Naive thymus-derived CD8-positive, alpha-beta T cell (primary cell): Measurements from ENCODE around the gene TNS1. TPM values are rescaled to one million over a fixed set of nuclear protein-coding genes. Genes with fewer than 3 reads are reported as not detected.

Experiments
- ATAC-seq, 2 donors: fragments of 150-1000 bp; cut with Tn5 transposase in 1 of 2; sonication (Bioruptor Pico), chemical (Tn5 transposase) in 1 of 2; 1 replicate in 1 of 2; 2 replicates in 1 of 2; pipeline ENCODE4 v1.10.0; 2021; ENCODE audit warnings: mild to moderate bottlenecking in 2 of 2, moderate library complexity in 2 of 2
- POLR2A ChIA-PET: fragments of 350-600 bp; sonication (Branson Sonifier 250); formaldehyde crosslinking; loops from one replicate; lab custom pipeline; 2021; ENCODE audit warnings: antibody characterized with exemption; lab: Charles Lee
- DNase-seq, 10 donors: peaks; one replicate each; pipeline versions ENCODE4 v3.0.0 to v3.0.0-alpha.2; 2020 to 2022
- H3K27ac Mint-ChIP-seq, 10 donors: one replicate each; pipeline ENCODE4 v1.8.0; 2020 to 2022; ENCODE audit warnings: mild to moderate bottlenecking in 10 of 10, mixed read lengths in 10 of 10, moderate library complexity in 4 of 10, inconsistent platforms in 1 of 10
- H3K27me3 Mint-ChIP-seq, 5 donors: one replicate each; pipeline ENCODE4 v1.8.0; 2021 to 2022; ENCODE audit warnings: mixed read lengths in 5 of 5
- H3K36me3 Mint-ChIP-seq, 3 donors: one replicate each; pipeline ENCODE4 v1.8.0; 2020 to 2022; ENCODE audit warnings: mixed read lengths in 3 of 3, mild to moderate bottlenecking in 2 of 3, inconsistent platforms in 1 of 3
- H3K4me1 Mint-ChIP-seq, 4 donors: one replicate each; pipeline ENCODE4 v1.8.0; 2021 to 2022; ENCODE audit warnings: mixed read lengths in 4 of 4
- H3K4me3 Mint-ChIP-seq, 10 donors: one replicate each; pipeline ENCODE4 v1.8.0; 2020 to 2022; ENCODE audit warnings: mild to moderate bottlenecking in 10 of 10, mixed read lengths in 10 of 10, moderate library complexity in 6 of 10, inconsistent platforms in 1 of 10
- H3K9me3 Mint-ChIP-seq, 9 donors: one replicate each; pipeline ENCODE4 v1.8.0; 2020 to 2022; ENCODE audit warnings: mixed read lengths in 9 of 9, mild to moderate bottlenecking in 3 of 9, inconsistent platforms in 1 of 9, moderate library complexity in 1 of 9
- polyA plus RNA-seq, 3 donors: library from polyadenylated mRNA; unstranded; fragments of 300-500 nt; fragmentation: Illumina TruSeq; gene quantifications; one replicate each; pipeline ENCODE4 v1.2.3, GENCODE V29; 2021
- total RNA-seq, 8 experiments: library from RNA in 2 of 8; stranded (reverse) in 2 of 8; gene quantifications; one replicate each; pipeline ENCODE4 v1.2.3 and lab custom pipeline; 2021 to 2026

Gene TNS1
- total and polyA plus RNA-seq, 5 experiments from 2014 or later: 0.21 to 0.47 TPM; not detected in 3

DNA sequence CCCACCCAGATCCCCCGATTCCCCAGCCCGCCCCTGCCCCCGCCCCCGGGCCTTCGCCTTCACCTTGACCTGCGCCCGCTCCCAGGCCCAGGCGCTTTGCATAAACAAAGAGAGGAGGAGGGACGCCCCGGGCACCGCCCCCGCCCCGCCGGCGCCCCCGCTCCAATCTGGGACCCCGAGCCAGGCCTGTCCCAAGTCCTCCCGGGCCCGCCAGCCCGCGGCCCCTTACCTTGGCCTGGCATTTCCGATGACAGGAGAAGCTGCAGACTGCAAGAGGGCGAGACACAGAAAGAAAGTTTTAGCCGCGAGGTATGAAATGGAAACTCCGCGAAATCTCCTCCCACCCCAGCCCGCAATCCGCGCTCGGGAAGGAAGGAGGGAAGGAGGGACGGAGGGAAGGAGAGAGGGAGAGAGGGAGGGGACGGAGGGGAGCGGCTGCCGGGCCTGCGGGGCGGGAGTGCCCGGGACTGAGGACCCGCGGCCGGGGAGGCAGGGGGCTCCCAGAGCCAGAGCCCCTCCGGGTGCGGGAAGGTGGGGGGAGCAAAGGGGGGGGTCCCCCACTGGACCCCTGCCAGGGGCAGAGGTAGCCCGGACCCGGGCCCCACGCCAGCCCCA is 24.2 kb downstream of the TNS1 start:
- no peaks in the 10 kb centered on the region for H3K36me3 Mint-ChIP-seq
- peaks cover 0 to 6% (median 5%) of the 10 kb centered on the region in 5 donors for H3K27me3 Mint-ChIP-seq
- DNase-seq (no peak), ATAC-seq (no peak)
- peaks cover 0 to 4% (median 0%) of the 10 kb centered on the region in 9 donors for H3K9me3 Mint-ChIP-seq
- POLR2A ChIA-PET: no interaction called here
- H3K27ac Mint-ChIP-seq: no peak overlapping the region
- H3K4me1 Mint-ChIP-seq: peaks cover 0 to 2% (median 0%) of the 10 kb centered on the region in 4 donors
- H3K4me3 Mint-ChIP-seq: no peak overlapping the region

- H3K27ac Mint-ChIP-seq: no peak overlapping the region
- peaks cover 0 to 8% (median 6%) of the 10 kb centered on the region in 5 donors for H3K27me3 Mint-ChIP-seq
- peaks cover 0 to 2% (median 0%) of the 10 kb centered on the region in 4 donors for H3K4me1 Mint-ChIP-seq
- no peak overlapping the region for H3K4me3 Mint-ChIP-seq
- H3K9me3 Mint-ChIP-seq: peaks cover 0 to 4% (median 0%) of the 10 kb centered on the region in 9 donors
- H3K36me3 Mint-ChIP-seq: no peaks in the 10 kb centered on the region
- ATAC-seq: no peak
- no peak for DNase-seq
- POLR2A ChIA-PET: no interaction called here
Measured at GRCh38 chr2:217977840-217978535, 24.8 kb downstream of the TNS1 start.

DNA sequence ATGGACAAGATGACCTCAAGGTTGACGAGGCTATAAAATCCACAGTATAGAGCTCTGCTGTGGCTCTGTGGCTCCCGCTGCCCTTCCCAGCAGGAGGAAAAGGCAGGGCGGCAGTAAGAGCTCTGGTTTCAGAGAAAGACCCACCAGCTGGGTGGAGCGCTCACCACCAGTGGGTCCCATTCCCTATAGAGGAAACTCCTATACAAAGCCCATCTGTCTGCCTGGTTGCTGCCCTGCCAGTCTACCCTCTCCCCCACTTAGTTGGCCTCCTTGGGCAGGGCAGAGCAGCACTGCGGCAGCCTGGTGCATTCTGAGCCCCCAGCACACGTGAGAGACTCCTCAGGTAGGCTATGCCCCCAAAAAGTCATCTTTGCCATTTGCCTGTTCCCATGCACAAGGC is 26.5 kb downstream of the TNS1 start:
- no peaks in the 10 kb centered on the region for H3K9me3 Mint-ChIP-seq
- no peak overlapping the region for H3K4me3 Mint-ChIP-seq
- no peak overlapping the region for H3K27ac Mint-ChIP-seq
- ATAC-seq: no peak
- H3K4me1 Mint-ChIP-seq: peaks cover 0 to 2% (median 0%) of the 10 kb centered on the region in 4 donors
- no peaks in the 10 kb centered on the region for H3K36me3 Mint-ChIP-seq
- peaks cover 0 to 8% (median 6%) of the 10 kb centered on the region in 5 donors for H3K27me3 Mint-ChIP-seq
- POLR2A ChIA-PET: no interaction called here
- DNase-seq: no peak

GRCh38 chr2:217975626-217976025 is 27.2 kb downstream of the TNS1 start:
- H3K36me3 Mint-ChIP-seq: no peaks in the 10 kb centered on the region
- H3K27me3 Mint-ChIP-seq: peaks cover 0 to 8% (median 6%) of the 10 kb centered on the region in 5 donors
- no peak overlapping the region for H3K27ac Mint-ChIP-seq
- POLR2A ChIA-PET: no interaction called here
- ATAC-seq (no peak), DNase-seq (no peak)
- peaks cover 0 to 2% (median 0%) of the 10 kb centered on the region in 4 donors for H3K4me1 Mint-ChIP-seq
- H3K4me3 Mint-ChIP-seq: no peak overlapping the region
- no peaks in the 10 kb centered on the region for H3K9me3 Mint-ChIP-seq

- Mint-ChIP-seq H3K9me3 (peaks cover 0 to 10% (median 0%) of the 10 kb centered on the region in 9 donors), H3K27ac (no peak overlapping the region), H3K4me3 (no peak overlapping the region), H3K4me1 (peaks cover 0 to 2% (median 0%) of the 10 kb centered on the region in 4 donors), H3K27me3 (peaks cover 4 to 16% (median 6%) of the 10 kb centered on the region in 5 donors), H3K36me3 (no peaks in the 10 kb centered on the region)
- no peak for ATAC-seq
- POLR2A ChIA-PET: no interaction called here
- DNase-seq: no peak
Measured at GRCh38 chr2:217974389-217975005, 28.3 kb downstream of the TNS1 start.

DNA sequence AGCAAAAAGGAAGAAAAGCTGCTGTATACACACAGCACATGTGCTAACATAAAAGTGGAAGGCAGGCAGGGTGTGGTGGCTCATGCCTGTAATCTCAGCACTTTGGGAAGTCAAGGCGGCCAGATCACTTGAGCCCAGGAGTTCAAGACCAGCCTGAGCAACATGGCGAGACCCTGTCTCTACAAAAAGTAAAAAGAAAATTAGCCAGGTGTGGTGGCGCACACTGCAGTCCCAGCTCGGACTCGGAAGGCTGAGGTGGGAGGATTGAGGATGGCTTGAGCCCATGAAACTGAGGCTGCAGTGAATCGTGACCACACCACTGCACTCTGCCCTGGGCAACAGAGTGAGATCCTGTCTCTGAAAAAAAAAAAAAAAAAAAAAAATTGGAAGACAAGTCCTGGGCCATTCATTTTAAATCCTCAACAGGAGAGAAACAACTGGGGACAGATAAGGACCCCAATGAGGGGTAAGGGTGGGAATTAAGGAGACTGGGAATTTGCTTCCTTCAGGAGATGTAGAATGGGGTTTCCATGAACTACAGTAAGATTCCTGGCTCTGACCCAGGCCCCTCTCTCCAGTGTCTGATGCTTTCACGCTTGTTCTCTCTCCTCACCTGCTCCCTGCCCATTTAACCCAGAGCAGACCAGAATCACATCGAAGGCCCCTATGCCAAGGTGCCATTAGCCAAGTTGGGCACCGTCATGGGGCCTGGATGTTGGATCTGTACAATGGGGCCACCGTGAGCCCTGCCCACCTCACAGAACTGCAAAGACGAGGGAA is 29.6 kb downstream of the TNS1 start:
- H3K9me3 Mint-ChIP-seq: peaks cover 0 to 11% (median 0%) of the 10 kb centered on the region in 9 donors
- no peak overlapping the region for H3K4me3 Mint-ChIP-seq
- no peaks in the 10 kb centered on the region for H3K4me1 Mint-ChIP-seq
- POLR2A ChIA-PET: no interaction called here
- H3K36me3 Mint-ChIP-seq: no peaks in the 10 kb centered on the region
- DNase-seq (no peak), ATAC-seq (no peak)
- H3K27me3 Mint-ChIP-seq: peaks cover 0 to 11% (median 4%) of the 10 kb centered on the region in 5 donors
- H3K27ac Mint-ChIP-seq: no peak overlapping the region

- Mint-ChIP-seq H3K4me1 (no peaks in the 10 kb centered on the region), H3K9me3 (peaks cover 0 to 11% (median 0%) of the 10 kb centered on the region in 9 donors), H3K27ac (no peak overlapping the region), H3K36me3 (no peaks in the 10 kb centered on the region), H3K4me3 (no peak overlapping the region), H3K27me3 (peaks cover 0 to 11% (median 4%) of the 10 kb centered on the region in 5 donors)
- no peak for DNase-seq
- no peak for ATAC-seq
- POLR2A ChIA-PET: no interaction called here
Measured at GRCh38 chr2:217972490-217972889, 30.3 kb downstream of the TNS1 start.

- POLR2A ChIA-PET: no interaction called here
- Mint-ChIP-seq H3K27me3 (peaks cover 0 to 11% (median 4%) of the 10 kb centered on the region in 5 donors), H3K27ac (no peak overlapping the region), H3K9me3 (peaks cover 0 to 11% (median 0%) of the 10 kb centered on the region in 9 donors), H3K36me3 (no peaks in the 10 kb centered on the region), H3K4me3 (no peak overlapping the region), H3K4me1 (no peaks in the 10 kb centered on the region)
- DNase-seq: no peak
- ATAC-seq: no peak
Measured at GRCh38 chr2:217972037-217972436, 30.8 kb downstream of the TNS1 start.

DNA sequence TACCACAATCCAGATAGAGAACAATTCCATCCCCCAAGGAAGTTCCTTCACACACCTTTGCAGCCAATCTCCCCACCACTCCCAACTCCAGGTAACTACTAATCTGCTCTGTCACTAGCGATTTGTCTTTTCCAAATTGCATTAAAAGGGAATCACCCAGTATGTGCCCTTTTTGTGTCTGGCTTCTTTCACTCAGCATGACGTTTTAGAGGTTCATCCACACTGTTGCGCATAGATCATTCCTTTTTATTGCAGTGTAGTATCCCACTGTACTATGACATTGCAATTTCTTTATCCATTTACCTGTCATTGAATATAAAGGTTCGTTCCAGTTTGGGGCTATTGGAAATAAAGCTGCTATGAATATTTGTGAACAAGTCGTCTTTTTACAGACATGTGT is 31.6 kb downstream of the TNS1 start:
- peaks cover 0 to 11% (median 0%) of the 10 kb centered on the region in 9 donors for H3K9me3 Mint-ChIP-seq
- H3K4me3 Mint-ChIP-seq: no peak overlapping the region
- no peak for DNase-seq
- H3K4me1 Mint-ChIP-seq: no peaks in the 10 kb centered on the region
- H3K27me3 Mint-ChIP-seq: peaks cover 0 to 13% (median 4%) of the 10 kb centered on the region in 5 donors
- POLR2A ChIA-PET: interaction anchor here (0.7 kb wide), 1 partner anchor 1277 kb away, joined by 3 read pairs; no protein-coding TSS in a partner anchor
- H3K36me3 Mint-ChIP-seq: no peaks in the 10 kb centered on the region
- ATAC-seq: no peak
- no peak overlapping the region for H3K27ac Mint-ChIP-seq

DNA sequence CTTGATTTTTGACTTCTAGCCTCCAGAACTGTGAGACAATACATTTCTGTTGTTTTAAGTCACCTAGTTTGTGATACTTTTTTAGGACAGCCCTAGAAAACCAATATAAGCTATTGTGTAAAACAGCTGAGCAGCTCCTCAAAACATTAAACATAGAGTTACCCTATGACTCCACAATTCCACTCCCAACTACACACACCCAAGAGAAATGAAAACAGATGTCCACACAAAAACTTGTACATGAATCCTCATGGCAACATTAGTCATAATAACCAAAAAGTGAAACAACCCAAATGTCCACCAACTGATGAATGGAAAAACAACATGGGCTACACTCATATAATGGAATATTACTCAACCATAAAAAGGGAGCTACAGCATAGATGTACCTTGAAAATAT is 32.6 kb downstream of the TNS1 start:
- Mint-ChIP-seq H3K27me3 (peaks cover 0 to 23% (median 7%) of the 10 kb centered on the region in 5 donors), H3K27ac (no peak overlapping the region), H3K4me1 (no peaks in the 10 kb centered on the region), H3K36me3 (no peaks in the 10 kb centered on the region), H3K9me3 (peaks cover 0 to 11% (median 0%) of the 10 kb centered on the region in 9 donors), H3K4me3 (no peak overlapping the region)
- ATAC-seq (no peak), DNase-seq (no peak)
- POLR2A ChIA-PET: interaction anchor here (0.7 kb wide), 1 partner anchor 1276 kb away, joined by 3 read pairs; no protein-coding TSS in a partner anchor

DNA sequence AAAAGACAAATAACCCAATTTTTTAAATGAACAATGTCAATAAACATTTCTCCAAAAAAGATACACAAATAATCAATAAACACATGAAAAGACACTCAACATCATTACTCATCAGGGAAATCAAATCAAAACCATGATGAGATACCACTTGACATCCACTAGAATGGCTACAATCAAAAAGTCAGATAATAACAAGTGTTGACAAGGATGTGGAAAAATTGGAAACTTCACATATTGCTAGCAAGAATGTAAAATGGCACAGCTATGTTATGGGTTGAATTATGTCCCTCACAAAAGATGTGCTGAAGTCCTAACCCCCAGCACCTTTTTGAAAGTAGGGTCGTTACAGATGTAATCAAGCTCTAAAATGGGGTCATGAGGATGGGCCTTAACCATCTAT is 33.2 kb downstream of the TNS1 start:
- Mint-ChIP-seq H3K27ac (no peak overlapping the region), H3K27me3 (peaks cover 0 to 28% (median 6%) of the 10 kb centered on the region in 5 donors), H3K4me3 (no peak overlapping the region), H3K36me3 (no peaks in the 10 kb centered on the region), H3K9me3 (peaks cover 0 to 11% (median 0%) of the 10 kb centered on the region in 9 donors), H3K4me1 (no peaks in the 10 kb centered on the region)
- no peak for ATAC-seq
- DNase-seq: no peak
- POLR2A ChIA-PET: no interaction called here

DNA sequence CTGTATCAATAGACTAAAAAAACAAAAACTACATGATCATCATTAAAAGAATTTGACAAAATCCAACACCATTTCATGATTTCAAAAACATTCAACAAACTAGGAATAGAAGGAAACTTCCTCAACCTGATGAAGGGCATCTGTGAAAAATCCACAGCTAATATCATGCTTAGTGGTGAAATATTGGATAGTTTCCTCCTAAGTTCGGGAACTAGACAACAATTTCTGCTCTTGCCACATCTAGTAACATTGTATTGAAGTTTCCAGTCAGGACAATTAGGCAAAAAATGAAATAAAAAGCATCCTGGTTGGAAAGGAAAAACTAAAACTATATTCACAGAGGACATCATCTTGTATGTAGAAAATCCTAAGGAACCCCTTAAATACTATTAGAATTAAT is 34.8 kb downstream of the TNS1 start:
- Mint-ChIP-seq H3K27me3 (peaks cover 0 to 28% (median 6%) of the 10 kb centered on the region in 5 donors), H3K27ac (no peak overlapping the region), H3K9me3 (peaks cover 0 to 11% (median 0%) of the 10 kb centered on the region in 9 donors), H3K36me3 (no peaks in the 10 kb centered on the region), H3K4me3 (no peak overlapping the region), H3K4me1 (no peaks in the 10 kb centered on the region)
- ATAC-seq (no peak), DNase-seq (no peak)
- POLR2A ChIA-PET: no interaction called here
